NCI-H526 treated with DMSO at 0.1 percent for 48 hours (cell line): ENCODE data around the gene YEATS2.
A peak's percentile ranks its signal among the peaks of the same experiment; 100 is the strongest.
"Not testable (repeated sequence)": the region's sequence is repeated elsewhere in the genome, so short reads cannot be mapped to it uniquely, and the experiment has no call there.

Experiments
- DNase-seq: peaks from one replicate; lab custom pipeline; 2025; lab: John Stamatoyannopoulos, UW

YEATS2 gene

GRCh38 chr3:183714622-183715021 lies 17.0 kb downstream of the YEATS2 start:
- no peak for DNase-seq

- no peak for DNase-seq
These were observed 20.4 kb downstream of the YEATS2 start for GRCh38 chr3:183718012-183718411.

GRCh38 chr3:183725387-183725786 lies 27.8 kb downstream of the YEATS2 start:
- no peak for DNase-seq

- no peak for DNase-seq
These were observed 30.6 kb downstream of the YEATS2 start for GRCh38 chr3:183728204-183728603.

GRCh38 chr3:183730361-183730760 lies 32.8 kb downstream of the YEATS2 start:
- DNase-seq: no peak

GRCh38 chr3:183731611-183732010 lies 34.0 kb downstream of the YEATS2 start:
- no peak for DNase-seq

GRCh38 chr3:183733553-183733952 lies 36.0 kb downstream of the YEATS2 start:
- no peak for DNase-seq

- DNase-seq: no peak
These were observed 37.3 kb downstream of the YEATS2 start for GRCh38 chr3:183734750-183735494.

- DNase-seq: no peak
These were observed 39.5 kb downstream of the YEATS2 start for GRCh38 chr3:183737116-183737515.

GRCh38 chr3:183740154-183740553 lies 42.6 kb downstream of the YEATS2 start:
- DNase-seq: not testable (repeated sequence)

- no peak for DNase-seq
These were observed 45.6 kb downstream of the YEATS2 start for GRCh38 chr3:183743231-183743630.

GRCh38 chr3:183745300-183746098 lies 47.9 kb downstream of the YEATS2 start:
- no peak for DNase-seq

- DNase-seq: no peak
These were observed 56.5 kb downstream of the YEATS2 start for GRCh38 chr3:183754052-183754451.

- DNase-seq: no peak
These were observed 64.7 kb downstream of the YEATS2 start for GRCh38 chr3:183762304-183762703.

- peak; percentile 75 for DNase-seq
These were observed 67.5 kb downstream of the YEATS2 start for GRCh38 chr3:183764847-183765731.

GRCh38 chr3:183766107-183766506 lies 68.5 kb downstream of the YEATS2 start:
- DNase-seq: no peak

- DNase-seq: peak; percentile 11
These were observed 69.4 kb downstream of the YEATS2 start for GRCh38 chr3:183766745-183767606.

- DNase-seq: no peak
These were observed 70.5 kb downstream of the YEATS2 start for GRCh38 chr3:183768114-183768513.

GRCh38 chr3:183769453-183769852 lies 71.9 kb downstream of the YEATS2 start:
- no peak for DNase-seq

- DNase-seq: no peak
These were observed 77.0 kb downstream of the YEATS2 start for GRCh38 chr3:183774631-183775030.

- no peak for DNase-seq
These were observed 78.2 kb downstream of the YEATS2 start for GRCh38 chr3:183775781-183776180.
